ENCODE measurements around the gene MLLT3. TPM values are rescaled to one million over a fixed set of nuclear protein-coding genes. Genes with fewer than 3 reads are reported as not detected.

The MLLT3 gene
- total and polyA plus RNA-seq, 2 of the 13 experiments (the other 11 are each of a cell fraction or from before 2014, with no cell fraction given) = 12.3 to 12.6 TPM

- TF ChIP-seq ZNF18 (CRISPR knock-in tag; IDR thresholded peaks at IDR 0.05; ENCODE audit: insufficient replicate concordance) (no peak), USF2 (IDR thresholded peaks at IDR 0.05; ENCODE audit: low read depth, low read length) (no peak), USF2 (CRISPR knock-in tag; IDR thresholded peaks at IDR 0.05; ENCODE audit: borderline replicate concordance) (no peak), E2F2 (CRISPR knock-in tag; IDR thresholded peaks at IDR 0.05; ENCODE audit: borderline replicate concordance) (no peak)
Measured at GRCh38 chr9:20663133-20663532, 40.8 kb upstream of the MLLT3 start (continued).

GRCh38 chr9:20662156-20662555, 39.9 kb upstream of the MLLT3 start:
- no peaks in the 10 kb centered on the region for H4K20me1 ChIP-seq (ENCODE audit: insufficient read depth, low read length)
- BruUV-seq (replicated peaks) = no TSS peak
- no peak overlapping the region for H3K4me2 ChIP-seq (ENCODE audit: low read depth, low read length)
- ChIA-PET POLR2A (no interaction called here), CTCF (ENCODE audit: low intra/inter-chr PET ratio, low total read pairs) (no interaction called here)
- ATAC-seq (no peak), DNase-seq (ENCODE audit: low spot score) (no peak), FAIRE-seq (no peak)
- no peak overlapping the region for H3K9ac ChIP-seq (ENCODE audit: insufficient read depth, low read depth, low read length)
- no peak for TF ChIP-seq SP5 (CRISPR knock-in tag; IDR thresholded peaks at IDR 0.05; ENCODE audit: borderline replicate concordance, low read depth)
- no peak for TF ChIP-seq ZKSCAN5 (CRISPR knock-in tag; IDR thresholded peaks at IDR 0.05)
- no peak for TF ChIP-seq ESRRA (CRISPR knock-in tag; IDR thresholded peaks at IDR 0.05; ENCODE audit: low read depth)
- no peak for TF ChIP-seq DMTF1 (CRISPR knock-in tag; IDR thresholded peaks at IDR 0.05)
- TF ChIP-seq CEBPG (CRISPR knock-in tag; IDR thresholded peaks at IDR 0.05) = no peak
- TF ChIP-seq ZSCAN5A (CRISPR knock-in tag; IDR thresholded peaks at IDR 0.05; ENCODE audit: borderline replicate concordance) = no peak
- no peaks in the 10 kb centered on the region for H3K4me1 ChIP-seq (ENCODE audit: insufficient read depth, low read length)
- H3K27me3 ChIP-seq (ENCODE audit: control insufficient read depth in 1 of 2, insufficient read depth in 2 of 2, low read length in 2 of 2) = no peaks in the 10 kb centered on the region
- intact Hi-C loops (cut with micrococcal nuclease; ENCODE audit: unreplicated experiment) (no loop called here), in situ Hi-C loops (cut with HindIII; ENCODE audit: extremely low pct_ligation_motif_present, low pct_unique_long_range_greater_than_20kb) (no loop called here)
- 35% methylated on average over 3 of the region's 3 CpGs for WGBS (ENCODE audit: low lambda C conversion rate)
- no peak overlapping the region for H2AFZ ChIP-seq (ENCODE audit: low read length)
- H3K36me3 ChIP-seq (replicated peaks in 1 of 2; ENCODE audit: control insufficient read depth in 1 of 2, insufficient read depth in 2 of 2, low read length in 2 of 2) = no peaks in the 10 kb centered on the region
- no peak overlapping the region for H3K27ac ChIP-seq (ENCODE audit: extremely low read length, insufficient read depth, low read length)
- H3K9me3 ChIP-seq (ENCODE audit: low read length) = no peaks in the 10 kb centered on the region
- H3K4me3 ChIP-seq (replicated peaks in 1 of 3; ENCODE audit: insufficient read depth in 1 of 3, low read depth in 2 of 3, low read length in 3 of 3) = no peak overlapping the region
- H3K79me2 ChIP-seq (ENCODE audit: insufficient read depth, low read length) = no peaks in the 10 kb centered on the region

Measured in HepG2 (cell line).